ENCODE results near the gene ZNF680.
"Not testable (repeated sequence)": the region's sequence is repeated elsewhere in the genome, so short reads cannot be mapped to it uniquely, and the experiment has no call there.

The ZNF680 gene

GRCh38 chr7:64562626-64563278 is at the start of gene ZNF680:
Gene ZNF680 (minus strand): TSS chr7:64563071. CDS start chr7:64562954, 117 bp downstream.
- peak; percentile 98 for FAIRE-seq

GRCh38 chr7:64612452-64612851 is 49.6 kb upstream of the ZNF680 start:
- FAIRE-seq: no peak

- FAIRE-seq: no peak
Observed at GRCh38 chr7:64611717-64612116, 48.8 kb upstream of the ZNF680 start.

GRCh38 chr7:64610997-64611396 is 48.1 kb upstream of the ZNF680 start:
- FAIRE-seq: no peak

- no peak for FAIRE-seq
Observed at GRCh38 chr7:64608116-64608910, 45.4 kb upstream of the ZNF680 start.

GRCh38 chr7:64606385-64606784 is 43.5 kb upstream of the ZNF680 start:
- no peak for FAIRE-seq

GRCh38 chr7:64603271-64603670 is 40.4 kb upstream of the ZNF680 start:
- no peak for FAIRE-seq

GRCh38 chr7:64602518-64602917 is 39.6 kb upstream of the ZNF680 start:
- FAIRE-seq: no peak

- FAIRE-seq: no peak
Observed at GRCh38 chr7:64602086-64602485, 39.2 kb upstream of the ZNF680 start.

GRCh38 chr7:64599359-64599758 is 36.5 kb upstream of the ZNF680 start:
- no peak for FAIRE-seq

GRCh38 chr7:64590971-64591370 is 28.1 kb upstream of the ZNF680 start:
- no peak for FAIRE-seq

GRCh38 chr7:64581926-64582894 is 19.3 kb upstream of the ZNF680 start:
- FAIRE-seq: no peak

GRCh38 chr7:64581391-64581790 is 18.5 kb upstream of the ZNF680 start:
- FAIRE-seq: no peak

- no peak for FAIRE-seq
Observed at GRCh38 chr7:64574540-64575099, 11.7 kb upstream of the ZNF680 start.

- FAIRE-seq: not testable (repeated sequence)
Observed at GRCh38 chr7:64570284-64570605, 7.4 kb upstream of the ZNF680 start.

- not testable (repeated sequence) for FAIRE-seq
Observed at GRCh38 chr7:64569372-64570283, 6.8 kb upstream of the ZNF680 start.

GRCh38 chr7:64562256-64562625 is 630 bp downstream of the ZNF680 start:
- no peak for FAIRE-seq

- FAIRE-seq: no peak
Observed at GRCh38 chr7:64559206-64559605, 3.7 kb downstream of the ZNF680 start.

- no peak for FAIRE-seq
Observed at GRCh38 chr7:64558781-64559180, 4.1 kb downstream of the ZNF680 start.

- FAIRE-seq: no peak
Observed at GRCh38 chr7:64558323-64558705, 4.6 kb downstream of the ZNF680 start.

GRCh38 chr7:64557601-64558322 is 5.1 kb downstream of the ZNF680 start:
- no peak for FAIRE-seq

Data from A204.1 (cell line).